ENCODE measurements around the gene PICALM. TPM values are rescaled to one million over a fixed set of nuclear protein-coding genes. Genes with fewer than 3 reads are reported as not detected.
A peak's percentile ranks its signal among the peaks of the same experiment; 100 is the strongest.

PICALM gene
- total and polyA plus RNA-seq, 4 donors = 56.8 to 454 (median 152) TPM

GRCh38 chr11:86041975-86042378 lies 26.9 kb downstream of the PICALM start:
- Histone ChIP-seq H3K27me3 (ENCODE audit: control insufficient read depth in 3 of 3, insufficient read depth in 3 of 3, low read length in 2 of 3) (no peaks in the 10 kb centered on the region), H3K36me3 (ENCODE audit: control insufficient read depth in 4 of 4, insufficient read depth in 4 of 4, low read length in 4 of 4) (no peaks in the 10 kb centered on the region), H3K4me1 (ENCODE audit: control insufficient read depth in 5 of 5, insufficient read depth in 5 of 5, low read length in 5 of 5) (peaks cover 0 to 42% (median 16%) of the 10 kb centered on the region in 5 donors), H3K9me3 (ENCODE audit: control insufficient read depth in 4 of 4, insufficient read depth in 3 of 4, low read length in 3 of 4) (no peaks in the 10 kb centered on the region), H3K27ac (ENCODE audit: low read depth in 1 of 2, low read length in 1 of 2) (no peak overlapping the region), H3K4me3 (no peak overlapping the region), H3K9ac (ENCODE audit: insufficient read depth in 1 of 2, low read length in 2 of 2) (peak overlapping the region in 1 of 2 donors; percentile 27)
- peak; percentile 86 for TF ChIP-seq CTCF (IDR thresholded peaks at IDR 0.05; ENCODE audit: control extremely low read depth, extremely low read depth)
- DNase-seq (peak; percentile 88 to 97 (median 95)), ATAC-seq (ENCODE audit: insufficient read depth, low FRiP score) (peak; percentile 90)
- WGBS, 2 donors = 0 to 1% methylated on average over 2 of the region's 2 CpGs

- 26 to 43% methylated on average over 2 of the region's 2 CpGs for WGBS, 2 donors
- Histone ChIP-seq H3K4me3 (no peak overlapping the region), H3K27me3 (ENCODE audit: control insufficient read depth in 3 of 3, insufficient read depth in 3 of 3, low read length in 2 of 3) (no peaks in the 10 kb centered on the region), H3K9ac (ENCODE audit: insufficient read depth in 1 of 2, low read length in 2 of 2) (peak overlapping the region in 1 of 2 donors; percentile 27), H3K27ac (ENCODE audit: low read depth in 1 of 2, low read length in 1 of 2) (no peak overlapping the region), H3K36me3 (ENCODE audit: control insufficient read depth in 4 of 4, insufficient read depth in 4 of 4, low read length in 4 of 4) (no peaks in the 10 kb centered on the region), H3K9me3 (ENCODE audit: control insufficient read depth in 4 of 4, insufficient read depth in 3 of 4, low read length in 3 of 4) (no peaks in the 10 kb centered on the region), H3K4me1 (ENCODE audit: control insufficient read depth in 5 of 5, insufficient read depth in 5 of 5, low read length in 5 of 5) (peaks cover 0 to 35% (median 15%) of the 10 kb centered on the region in 5 donors)
- TF ChIP-seq CTCF (IDR thresholded peaks at IDR 0.05; ENCODE audit: control extremely low read depth, extremely low read depth) = no peak
- ATAC-seq (ENCODE audit: insufficient read depth, low FRiP score) = no peak
- peak in 2 of 3 donors; percentile 47 to 53 for DNase-seq
Observed at GRCh38 chr11:86040919-86041850, 27.7 kb downstream of the PICALM start.

- Histone ChIP-seq H3K4me1 (ENCODE audit: control insufficient read depth in 5 of 5, insufficient read depth in 5 of 5, low read length in 5 of 5) (peaks cover 0 to 28% (median 10%) of the 10 kb centered on the region in 5 donors), H3K9ac (ENCODE audit: insufficient read depth in 1 of 2, low read length in 2 of 2) (no peak overlapping the region), H3K4me3 (no peak overlapping the region), H3K27ac (ENCODE audit: low read depth in 1 of 2, low read length in 1 of 2) (no peak overlapping the region), H3K27me3 (ENCODE audit: control insufficient read depth in 3 of 3, insufficient read depth in 3 of 3, low read length in 2 of 3) (no peaks in the 10 kb centered on the region), H3K9me3 (ENCODE audit: control insufficient read depth in 4 of 4, insufficient read depth in 3 of 4, low read length in 3 of 4) (no peaks in the 10 kb centered on the region), H3K36me3 (ENCODE audit: control insufficient read depth in 4 of 4, insufficient read depth in 4 of 4, low read length in 4 of 4) (no peaks in the 10 kb centered on the region)
- no peak for ATAC-seq (ENCODE audit: insufficient read depth, low FRiP score)
- no peak for DNase-seq
- no peak for TF ChIP-seq CTCF (IDR thresholded peaks at IDR 0.05; ENCODE audit: control extremely low read depth, extremely low read depth)
Observed at GRCh38 chr11:86039094-86039493, 29.8 kb downstream of the PICALM start.

All from lung (tissue), 12 donors.